Measurements from ENCODE around the gene CYS1. TPM values are rescaled to one million over a fixed set of nuclear protein-coding genes. Genes with fewer than 3 reads are reported as not detected.
A peak's percentile ranks its signal among the peaks of the same experiment; 100 is the strongest.

The CYS1 gene
- total RNA-seq, 1 experiment from 2014 or later = 3.7 TPM

GRCh38 chr2:10120158-10120876 lies 40.1 kb upstream of the CYS1 start:
- peak; percentile 90 for DNase-seq (ENCODE audit: low read depth, low spot score)
- Histone ChIP-seq H3K27ac (ENCODE audit: low read depth, low read length) (peak overlapping the region; percentile 80), H2AFZ (ENCODE audit: low read depth, low read length, poor library complexity, severe bottlenecking) (no peak overlapping the region), H3K9ac (ENCODE audit: low read length) (peak overlapping the region; percentile 99), H3K79me2 (ENCODE audit: insufficient read depth, low read length) (peaks cover 43% of the 10 kb centered on the region), H3K4me1 (ENCODE audit: control insufficient read depth in 1 of 2, insufficient read depth in 2 of 2, low read length in 2 of 2) (peaks cover 18 to 45% of the 10 kb centered on the region in 2 experiments; a peak in 3 of 4 replicates), H3K36me3 (ENCODE audit: control insufficient read depth in 1 of 2, insufficient read depth in 2 of 2, low read length in 2 of 2) (peaks cover 3 to 21% of the 10 kb centered on the region in 2 experiments; a peak in 3 of 4 replicates), H3K4me2 (ENCODE audit: low read length) (peak overlapping the region; percentile 88), H3K9me2 (ENCODE audit: insufficient read depth) (no peaks in the 10 kb centered on the region), H3K9me3 (ENCODE audit: control insufficient read depth in 1 of 2, insufficient read depth in 1 of 2, low read depth in 1 of 2, low read length in 2 of 2) (no peaks in the 10 kb centered on the region), H4K20me1 (ENCODE audit: insufficient read depth) (peaks cover 13% of the 10 kb centered on the region; the same call in 1 of the 2 replicates), H3K27me3 (ENCODE audit: insufficient read depth, low read length) (no peaks in the 10 kb centered on the region), H3K4me3 (replicated peaks in 1 of 2; ENCODE audit: low read depth in 1 of 2, low read length in 2 of 2) (peak overlapping the region; percentile 86 to 96)
- TSS peak; percentile 19 for BruUV-seq (replicated peaks)
- intact Hi-C loops (cut with micrococcal nuclease) = loop anchor here (2.0 to 10.0 kb wide), 2 partner anchors 184 to 320 kb away; partner anchors contain the start of gene HPCAL1
- ATAC-seq = peak; percentile 69
- ChIA-PET CTCF (interaction anchor here (1.2 kb wide), 1 partner anchor 48 kb away, joined by 3 read pairs; no protein-coding TSS in a partner anchor), POLR2A (interaction anchor here (0.6 to 1.1 kb wide), 2 partner anchors 41 to 288 kb away, joined by 3 to 4 read pairs; no protein-coding TSS in a partner anchor), RAD21 (ENCODE audit: low non-redundant PET in 1 of 2, low total read pairs in 2 of 2, uncharacterized antibody in 2 of 2, unreplicated experiment in 2 of 2) (no interaction called here)
- no peak for TF ChIP-seq RAD21 (IDR thresholded peaks at IDR 0.05; ENCODE audit: low read depth)
- no peak for TF ChIP-seq EZH2phosphoT487 (IDR thresholded peaks at IDR 0.05; ENCODE audit: borderline replicate concordance)
- peak; percentile 41 for TF ChIP-seq TCF7L2 (IDR thresholded peaks at IDR 0.05; ENCODE audit: borderline replicate concordance, extremely low read depth, insufficient read depth, insufficient read length)
- TF ChIP-seq FOSL1 (IDR thresholded peaks at IDR 0.05; ENCODE audit: low read depth) = no peak
- TF ChIP-seq EZH2 (IDR thresholded peaks at IDR 0.05) = no peak
- no peak for TF ChIP-seq JUND (IDR thresholded peaks at IDR 0.05)
- peak; percentile 89 for TF ChIP-seq POLR2AphosphoS5 (IDR thresholded peaks at IDR 0.05; ENCODE audit: low read depth, low read length)
- TF ChIP-seq SP1 (IDR thresholded peaks at IDR 0.05; ENCODE audit: low read depth) = no peak
- TF ChIP-seq ELF1 (IDR thresholded peaks at IDR 0.05; ENCODE audit: borderline replicate concordance, low read depth) = no peak
- peak; percentile 46 for TF ChIP-seq YY1 (IDR thresholded peaks at IDR 0.05; ENCODE audit: extremely low read depth, insufficient replicate concordance, low read depth, low read length)
- no peak for TF ChIP-seq SRF (IDR thresholded peaks at IDR 0.05; ENCODE audit: low read depth)
- no peak for TF ChIP-seq SIN3A (IDR thresholded peaks at IDR 0.05; ENCODE audit: low read depth)
- TF ChIP-seq CBX3 (IDR thresholded peaks at IDR 0.05; ENCODE audit: low read depth) = no peak
- TF ChIP-seq ZFX (IDR thresholded peaks at IDR 0.05) = no peak; the same call in 1 of the 2 replicates
- no peak for TF ChIP-seq ATF3 (IDR thresholded peaks at IDR 0.05)
- no peak for TF ChIP-seq ZBTB33 (IDR thresholded peaks at IDR 0.05; ENCODE audit: extremely low read depth, insufficient replicate concordance, low read length)
- TF ChIP-seq POLR2A (IDR thresholded peaks at IDR 0.05; ENCODE audit: borderline replicate concordance, extremely low read depth, insufficient read depth, insufficient read length) = peak; percentile 95
- TF ChIP-seq CEBPB (IDR thresholded peaks at IDR 0.05; ENCODE audit: low read depth) = no peak
- no peak for TF ChIP-seq REST (IDR thresholded peaks at IDR 0.05; ENCODE audit: low read depth)
- no peak for TF ChIP-seq ZNF274 (IDR thresholded peaks at IDR 0.05; ENCODE audit: low read depth, low read length)
- TF ChIP-seq MAX (IDR thresholded peaks at IDR 0.05) = no peak
